Femur (tissue), 1 donor: Measurements from ENCODE around the gene MAPKAP1.
A peak's percentile ranks its signal among the peaks of the same experiment; 100 is the strongest.

Source experiments
- DNase-seq: peaks from one replicate; pipeline ENCODE4 v3.0.0-alpha.2; 2017

The MAPKAP1 gene

DNA sequence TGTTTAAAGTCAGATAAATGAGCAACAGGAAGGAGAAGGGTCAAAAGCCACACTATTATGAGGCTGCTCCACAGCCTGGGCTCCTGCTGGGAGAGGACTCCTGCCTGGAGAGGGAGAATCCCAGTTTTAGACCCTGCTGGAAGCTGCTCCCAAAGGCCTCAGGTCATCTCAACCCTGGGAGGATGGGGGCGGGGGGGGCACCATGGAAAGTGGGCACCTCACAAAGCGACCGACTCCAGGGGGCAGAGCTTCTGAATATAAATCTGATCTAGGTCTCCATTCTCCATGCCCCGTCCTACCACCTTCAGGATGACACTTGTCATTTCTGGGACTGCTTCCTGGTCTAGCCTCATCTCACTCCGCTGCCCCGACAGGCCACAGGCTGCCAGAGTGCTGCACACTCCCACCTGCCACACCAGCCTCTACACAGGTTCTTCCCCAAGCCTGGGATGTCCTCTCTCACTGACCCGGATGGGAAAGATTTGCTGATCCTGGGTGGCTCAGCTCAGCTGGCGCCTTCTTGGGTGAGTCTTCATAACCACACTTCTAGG lies 262.0 kb downstream of the MAPKAP1 start:
- DNase-seq, result no peak

- DNase-seq, result no peak
Measured at GRCh38 chr9:125444166-125444565, 262.8 kb downstream of the MAPKAP1 start.

- DNase-seq, result no peak
Measured at GRCh38 chr9:125443367-125443766, 263.6 kb downstream of the MAPKAP1 start.

- DNase-seq, result no peak
Measured at GRCh38 chr9:125442452-125442851, 264.6 kb downstream of the MAPKAP1 start.

DNA sequence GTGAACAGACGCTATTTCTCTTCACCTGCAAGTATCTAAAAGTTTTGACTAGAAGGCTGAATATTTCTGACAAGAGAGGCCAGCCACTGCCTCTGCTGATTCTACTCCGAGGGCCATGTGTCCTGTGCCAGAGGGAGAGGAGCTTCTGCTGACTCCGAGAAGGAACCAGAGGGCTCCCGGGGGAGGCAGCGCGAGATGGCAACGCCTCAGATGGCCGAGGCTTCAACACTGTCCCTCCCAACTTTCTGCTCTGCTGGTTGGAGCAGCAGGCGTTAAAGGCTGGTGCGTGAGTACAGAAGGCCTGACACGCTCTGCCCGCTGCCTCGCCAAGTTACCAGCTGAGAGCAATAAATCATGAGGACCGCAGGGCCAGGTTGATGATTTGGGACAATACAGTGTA lies 266.6 kb downstream of the MAPKAP1 start:
- DNase-seq, result no peak

GRCh38 chr9:125439434-125440272 lies 267.4 kb downstream of the MAPKAP1 start:
- DNase-seq, result no peak

DNA sequence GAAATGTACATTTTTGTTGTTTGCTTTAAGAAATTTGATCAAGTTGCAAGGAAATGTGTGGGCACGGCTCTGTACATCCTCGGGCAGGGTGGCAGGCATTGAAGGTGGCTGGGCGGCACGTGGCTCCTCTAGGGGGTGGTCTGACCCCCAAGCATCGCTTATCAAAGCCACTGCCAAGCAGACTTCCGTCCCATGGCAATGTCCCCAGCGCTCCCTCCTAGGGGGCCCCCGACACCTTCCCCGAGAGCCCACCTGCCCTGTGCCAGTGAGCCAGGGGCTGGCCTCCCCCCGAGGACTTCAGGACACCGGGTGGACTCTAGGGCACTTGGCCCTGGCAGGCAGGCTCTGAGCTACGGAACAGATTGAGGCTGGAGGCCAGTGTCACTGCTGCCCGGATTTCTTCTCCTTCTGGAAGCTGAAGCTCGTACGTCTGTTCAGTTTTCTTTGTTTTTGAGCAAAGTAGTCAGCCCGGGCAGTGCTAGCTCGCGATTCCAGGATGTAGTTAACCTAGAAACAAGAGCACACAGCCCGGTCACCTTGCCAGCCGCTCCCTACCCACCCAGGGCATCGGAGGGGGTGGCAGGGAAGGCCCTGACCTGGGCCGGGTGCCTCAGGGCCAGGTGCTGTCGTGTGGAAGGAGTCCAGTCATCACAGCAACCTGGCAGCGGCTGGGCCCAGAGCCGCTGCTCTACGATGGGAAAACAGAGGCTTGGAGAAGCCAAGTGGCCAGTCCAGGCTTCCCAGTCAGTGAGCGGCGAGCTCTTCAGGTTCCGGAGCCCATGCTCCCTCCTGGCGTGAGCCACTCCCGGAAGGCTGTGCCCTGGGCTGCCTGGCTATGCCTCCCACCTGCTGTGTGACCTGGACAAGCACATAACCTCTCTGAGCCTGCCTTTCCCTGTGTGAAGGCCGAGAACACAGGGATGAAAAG lies 268.2 kb downstream of the MAPKAP1 start:
- no peak for DNase-seq

GRCh38 chr9:125437771-125438221 lies 269.2 kb downstream of the MAPKAP1 start:
- DNase-seq, result no peak

DNA sequence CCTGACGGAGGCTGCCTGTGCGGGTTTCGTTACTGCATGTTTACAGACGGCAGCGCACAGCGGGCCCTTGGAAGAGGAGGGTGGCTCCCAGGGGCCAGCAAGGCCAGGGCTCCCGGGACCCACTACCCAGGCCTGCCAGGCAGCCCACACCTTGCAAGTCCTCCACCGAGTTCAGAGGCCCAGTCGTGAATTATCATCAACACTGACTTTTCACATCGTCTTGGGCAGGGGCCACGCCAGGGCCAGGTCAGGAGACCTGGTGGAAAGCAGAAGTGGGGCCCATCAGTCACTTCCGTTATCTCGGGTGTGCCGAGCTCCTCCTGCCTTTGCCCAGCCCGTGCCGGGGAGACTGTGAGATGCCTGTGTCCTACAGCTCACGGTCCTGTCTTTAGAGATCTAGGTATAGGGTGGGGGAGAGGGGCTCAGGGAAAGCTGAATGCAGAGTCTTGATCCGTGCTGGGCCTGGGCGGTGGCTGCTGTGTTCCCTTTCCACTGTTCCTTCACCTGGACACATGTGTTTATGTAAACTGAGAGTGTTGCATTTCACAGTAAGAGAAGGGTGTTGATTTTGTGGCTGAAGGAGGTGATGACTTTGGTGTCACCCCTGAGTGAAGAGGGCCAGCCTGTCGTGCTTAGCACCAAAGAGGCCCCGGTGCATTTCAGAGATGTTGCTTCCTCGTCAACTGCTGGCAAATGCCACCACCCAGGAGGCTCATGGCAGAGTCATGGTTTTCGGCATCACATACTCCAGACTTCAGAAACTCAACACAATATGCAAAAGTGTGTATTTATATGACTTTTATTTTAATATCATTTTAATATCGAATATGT lies 270.2 kb downstream of the MAPKAP1 start:
- no peak for DNase-seq

GRCh38 chr9:125435776-125436612 lies 271.0 kb downstream of the MAPKAP1 start:
- DNase-seq, result no peak

- no peak for DNase-seq
Measured at GRCh38 chr9:125434986-125435775, 271.8 kb downstream of the MAPKAP1 start.

DNA sequence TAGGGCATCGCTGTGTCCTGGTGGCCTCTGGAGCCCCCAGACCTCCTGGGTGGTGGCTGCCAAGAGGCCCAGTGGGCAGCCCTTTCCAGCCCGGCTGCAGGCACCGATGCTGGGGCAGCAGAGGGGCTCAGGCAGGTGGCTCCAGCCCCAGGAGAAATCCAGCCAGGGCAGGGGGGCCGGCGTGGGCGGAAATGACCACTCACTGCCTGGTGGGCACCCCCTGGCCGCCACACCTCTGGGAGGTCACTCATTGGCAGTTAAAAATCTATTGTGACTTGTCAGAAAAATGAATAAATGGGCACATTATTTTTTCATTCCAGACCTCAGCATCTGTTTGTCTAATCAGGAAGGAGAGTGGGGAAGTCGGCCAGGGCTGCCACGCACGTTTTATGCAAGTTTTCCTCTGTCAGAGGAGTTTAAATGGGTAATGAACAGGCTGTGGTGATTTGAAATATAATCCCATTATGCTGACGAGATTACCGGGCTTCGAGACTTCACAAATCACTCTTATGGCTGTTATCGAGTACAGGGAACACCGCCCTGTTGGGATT lies 273.5 kb downstream of the MAPKAP1 start:
- DNase-seq, result peak; percentile 59

DNA sequence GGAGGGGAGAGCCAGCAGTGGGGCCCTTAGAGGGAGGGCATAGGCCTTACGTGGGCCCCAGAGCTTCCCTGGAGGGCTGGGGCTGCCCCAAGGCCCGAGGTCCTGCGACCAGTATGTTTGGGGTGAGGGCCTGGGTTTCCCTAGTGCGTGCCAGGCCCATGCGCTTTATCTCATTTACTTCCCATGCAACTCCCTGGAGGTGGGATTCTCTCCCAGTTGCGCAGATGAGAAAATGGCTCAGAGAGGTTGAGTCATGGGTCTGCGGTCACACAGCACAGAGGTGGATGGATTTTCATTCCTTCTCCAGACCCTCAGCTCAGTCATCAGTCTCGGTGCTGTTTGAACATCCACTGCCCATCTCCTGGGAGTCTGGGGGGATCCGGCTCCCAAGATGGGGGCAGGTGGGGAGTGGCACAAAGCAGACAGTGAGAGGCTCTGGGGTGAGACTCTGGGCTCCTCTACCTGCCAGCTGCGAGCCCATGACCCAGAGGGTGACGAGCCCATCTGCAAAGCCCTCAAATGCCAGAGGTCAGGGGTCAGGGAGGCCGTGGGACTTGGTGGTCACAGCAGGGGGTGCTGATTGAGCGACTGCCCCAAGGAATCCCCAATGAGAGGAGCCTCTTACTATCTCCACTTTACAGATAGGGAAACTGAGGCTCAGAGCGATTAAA lies 274.2 kb downstream of the MAPKAP1 start:
- DNase-seq, result no peak

- DNase-seq, result no peak
Measured at GRCh38 chr9:125431741-125432271, 275.2 kb downstream of the MAPKAP1 start.

DNA sequence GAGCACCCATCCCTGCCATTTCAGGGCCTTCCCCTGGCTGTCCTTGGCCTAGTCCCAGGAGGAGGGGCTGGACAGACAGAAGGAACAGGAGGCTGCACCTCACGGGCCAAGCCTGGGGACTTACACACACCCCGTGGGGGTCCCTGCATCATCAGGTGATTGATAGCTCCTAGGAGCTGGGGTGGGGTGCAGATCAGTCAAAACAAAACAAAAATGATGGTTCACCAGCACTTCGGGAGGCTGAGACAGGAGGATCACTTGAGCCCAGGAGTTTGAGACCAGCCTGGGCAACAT lies 276.0 kb downstream of the MAPKAP1 start:
- DNase-seq, result no peak

DNA sequence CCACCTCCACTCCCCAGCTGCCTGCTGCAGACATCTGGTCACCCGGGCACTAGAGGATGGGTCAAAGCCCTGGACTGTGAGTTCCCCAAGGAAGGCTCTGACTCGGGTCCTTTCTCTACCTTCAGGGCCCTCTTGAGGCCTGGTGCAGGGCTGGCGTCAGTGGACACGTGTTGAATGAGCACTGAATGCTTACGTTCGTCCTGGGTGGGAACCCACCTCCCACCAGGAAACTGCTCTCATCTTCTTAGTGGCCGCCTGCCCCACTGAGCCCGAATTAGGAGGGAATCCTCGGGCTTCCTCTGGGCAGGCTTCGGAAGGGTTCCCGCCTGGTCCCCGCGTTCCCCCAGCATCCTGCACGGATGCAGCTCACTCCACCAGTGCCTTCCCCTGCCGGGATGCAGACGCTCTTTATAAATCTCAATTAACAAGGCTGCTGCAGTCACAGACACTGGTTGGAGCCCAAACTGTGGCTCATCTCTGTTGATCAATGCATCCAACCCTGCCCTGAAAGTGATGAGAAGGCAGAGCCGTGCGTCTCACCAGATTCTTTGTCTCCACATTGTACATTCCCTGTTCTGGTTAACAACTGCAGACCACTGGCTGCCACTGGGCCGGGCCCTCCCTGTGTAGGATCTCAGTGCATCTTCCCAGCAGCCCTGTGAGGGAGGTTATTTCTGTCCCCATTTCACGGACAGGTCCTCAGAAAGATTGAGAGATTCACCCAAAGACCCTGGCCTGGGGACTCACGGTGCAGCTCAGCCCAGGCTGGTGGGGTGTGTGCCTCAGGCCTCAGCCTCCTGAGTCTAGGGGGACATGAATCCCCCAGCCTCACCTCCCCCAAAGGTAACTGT lies 276.6 kb downstream of the MAPKAP1 start:
- DNase-seq, result no peak

GRCh38 chr9:125429476-125430160 lies 277.4 kb downstream of the MAPKAP1 start:
- no peak for DNase-seq

DNA sequence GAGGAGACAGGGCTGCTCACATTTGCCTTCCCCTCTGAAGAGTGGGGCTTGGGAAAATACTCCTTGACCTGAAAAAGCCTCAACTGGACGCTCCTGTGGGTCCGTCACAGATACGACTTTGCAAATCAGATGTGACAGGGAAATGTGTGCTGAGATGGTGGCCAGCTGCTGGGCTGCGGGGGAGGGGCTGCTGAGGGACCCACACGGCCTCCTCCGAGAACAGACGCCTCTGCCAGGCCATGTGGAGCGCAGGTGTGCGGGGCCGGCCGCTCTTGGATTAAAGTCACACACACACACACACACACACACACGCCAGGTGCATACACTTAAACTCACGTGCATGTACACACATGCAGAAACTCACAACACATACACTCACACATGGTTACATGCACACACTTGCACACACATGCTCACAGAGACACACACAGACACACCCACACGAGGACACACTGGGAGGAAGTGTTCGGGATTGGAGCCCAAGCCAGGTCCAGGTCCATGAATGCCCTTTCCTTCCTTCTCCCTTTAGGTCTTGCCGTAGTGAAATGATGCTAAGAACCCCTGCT lies 278.0 kb downstream of the MAPKAP1 start:
- no peak for DNase-seq
